HepG2 (cell line): ENCODE data around the gene TUT7.

ENCODE experiments used
- CEBPB ChIP-seq: IDR thresholded peaks from 2 replicates; pipeline ENCODE4 v1.6.1; 2011; ENCODE audit warnings: low read depth, low read length, improper control_type of control experiment, borderline replicate concordance
- SP1 ChIP-seq, 2 experiments: fragments of 450-650 bp in 1 of 2; sonication (generic) in 1 of 2; formaldehyde crosslinking in 1 of 2; IDR thresholded peaks; 2 replicates each; pipeline versions ENCODE4 v1.4.0 to v1.6.1; 2016 to 2020; ENCODE audit warnings: missing genetic modification reagents in 1 of 2
- TF ChIP-seq, protein P1 (sequence below): conservative IDR thresholded peaks from 2 replicates; pipeline ENCODE4 v1.6.1; 2018; ENCODE audit warnings: missing genetic modification reagents

DNA sequence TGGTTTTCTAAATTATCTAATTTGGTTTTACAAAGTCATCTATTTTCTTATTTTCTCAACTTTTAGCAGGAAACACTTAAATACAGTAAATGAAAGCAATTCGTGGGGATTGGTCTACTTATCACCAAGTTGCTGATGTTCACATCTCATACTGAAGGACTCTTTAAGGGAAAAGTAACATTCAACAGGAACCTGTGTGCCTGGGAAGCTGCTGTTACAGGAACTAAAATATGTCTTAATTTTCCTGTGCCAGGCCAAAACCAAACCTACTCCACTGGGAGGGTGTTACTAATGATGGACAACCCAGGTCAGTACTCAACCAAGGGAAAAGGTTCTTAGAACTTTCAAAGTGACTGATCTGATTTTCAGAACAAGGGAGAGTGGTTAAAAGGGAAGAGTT, 77.1 kb downstream of the TUT7 start:
- TF ChIP-seq SP1 (IDR thresholded peaks at IDR 0.05), result no peak
- no peak for TF ChIP-seq SP1 (CRISPR knock-in tag; IDR thresholded peaks at IDR 0.05)
- TF ChIP-seq, protein P1, sequence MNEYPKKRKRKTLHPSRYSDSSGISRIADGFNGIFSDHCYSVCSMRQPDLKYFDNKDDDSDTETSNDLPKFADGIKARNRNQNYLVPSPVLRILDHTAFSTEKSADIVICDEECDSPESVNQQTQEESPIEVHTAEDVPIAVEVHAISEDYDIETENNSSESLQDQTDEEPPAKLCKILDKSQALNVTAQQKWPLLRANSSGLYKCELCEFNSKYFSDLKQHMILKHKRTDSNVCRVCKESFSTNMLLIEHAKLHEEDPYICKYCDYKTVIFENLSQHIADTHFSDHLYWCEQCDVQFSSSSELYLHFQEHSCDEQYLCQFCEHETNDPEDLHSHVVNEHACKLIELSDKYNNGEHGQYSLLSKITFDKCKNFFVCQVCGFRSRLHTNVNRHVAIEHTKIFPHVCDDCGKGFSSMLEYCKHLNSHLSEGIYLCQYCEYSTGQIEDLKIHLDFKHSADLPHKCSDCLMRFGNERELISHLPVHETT (CRISPR knock-in tag), result no peak
- no peak for TF ChIP-seq CEBPB
